Activated T-helper 17 cell treated with anti-CD3 and anti-CD28 coated beads, Interleukin-2, amount 50 U/mL, for 72 hours (primary cell): ENCODE results near the gene NAALADL2. TPM values are rescaled to one million over a fixed set of nuclear protein-coding genes. Genes with fewer than 3 reads are reported as not detected.
"Not testable (repeated sequence)": the region's sequence is repeated elsewhere in the genome, so short reads cannot be mapped to it uniquely, and the experiment has no call there.

Experiments used
- ATAC-seq: fragments of 150-1000 bp; cut with Tn5 transposase; replicated peaks from 2 replicates; pipeline ENCODE4 v1.10.0; 2021; ENCODE audit warnings: mild to moderate bottlenecking, moderate library complexity
- H3K27ac Mint-ChIP-seq: one replicate; pipeline ENCODE4 v1.8.0; 2022; ENCODE audit warnings: mixed read lengths
- H3K27me3 Mint-ChIP-seq: one replicate; pipeline ENCODE4 v1.8.0; 2022; ENCODE audit warnings: mixed read lengths
- H3K36me3 Mint-ChIP-seq: one replicate; pipeline ENCODE4 v1.8.0; 2022; ENCODE audit warnings: low read depth, mild to moderate bottlenecking, mixed read lengths
- H3K4me1 Mint-ChIP-seq: one replicate; pipeline ENCODE4 v1.8.0; 2022; ENCODE audit warnings: mixed read lengths
- H3K4me3 Mint-ChIP-seq: one replicate; pipeline ENCODE4 v1.8.0; 2022; ENCODE audit warnings: mild to moderate bottlenecking, mixed read lengths
- H3K9me3 Mint-ChIP-seq: one replicate; pipeline ENCODE4 v1.8.0; 2022; ENCODE audit warnings: mixed read lengths
- total RNA-seq, 2 donors: library from RNA; stranded (reverse); gene quantifications; one replicate each; pipeline ENCODE4 v1.2.3, GENCODE V29; 2022

The NAALADL2 gene
- total RNA-seq, 2 donors from 2014 or later = not detected

DNA sequence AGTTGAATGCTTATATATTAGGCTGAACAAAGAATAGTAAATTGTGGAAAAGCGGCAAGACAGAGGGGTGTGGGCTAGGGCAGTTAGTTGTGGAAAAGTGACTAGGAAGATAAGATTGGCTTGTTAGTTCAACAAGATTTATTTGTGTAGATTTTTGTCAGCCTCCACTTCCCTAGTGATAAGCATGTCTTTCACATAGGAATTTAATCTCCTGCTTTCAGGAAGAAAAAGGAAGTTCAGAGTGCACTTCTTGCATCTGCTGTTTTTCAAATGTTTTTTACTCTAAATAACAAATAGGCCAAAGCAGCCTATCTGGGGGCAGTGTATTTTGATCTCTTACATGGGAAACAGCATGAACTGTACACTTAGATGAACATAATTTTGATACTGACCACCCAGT lies 919.9 kb downstream of the NAALADL2 start:
- peaks cover 6% of the 10 kb centered on the region for H3K9me3 Mint-ChIP-seq
- ATAC-seq = no peak
- H3K27me3 Mint-ChIP-seq = no peaks in the 10 kb centered on the region
- no peak overlapping the region for H3K27ac Mint-ChIP-seq
- no peaks in the 10 kb centered on the region for H3K36me3 Mint-ChIP-seq
- no peak overlapping the region for H3K4me3 Mint-ChIP-seq
- no peaks in the 10 kb centered on the region for H3K4me1 Mint-ChIP-seq

DNA sequence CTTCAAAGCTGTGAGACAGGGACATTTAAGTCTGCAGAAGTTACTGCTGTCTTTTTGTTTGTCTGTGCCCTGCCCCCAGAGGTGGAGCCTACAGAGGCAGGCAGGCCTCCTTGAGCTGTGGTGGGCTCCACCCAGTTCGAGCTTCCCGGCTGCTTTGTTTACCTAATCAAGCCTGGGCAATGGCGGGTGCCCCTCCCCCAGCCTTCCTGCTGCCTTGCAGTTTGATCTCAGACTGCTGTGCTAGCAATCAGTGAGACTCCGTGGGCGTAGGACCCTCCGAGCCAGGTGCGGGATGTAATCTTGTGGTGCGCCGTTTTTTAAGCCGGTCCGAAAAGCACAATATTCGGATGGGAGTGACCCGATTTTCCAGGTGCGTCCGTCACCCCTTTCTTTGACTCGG lies 928.0 kb downstream of the NAALADL2 start:
- H3K9me3 Mint-ChIP-seq, H3K4me1 Mint-ChIP-seq, H3K27ac Mint-ChIP-seq, H3K4me3 Mint-ChIP-seq, ATAC-seq, H3K36me3 Mint-ChIP-seq, H3K27me3 Mint-ChIP-seq: not testable (repeated sequence)

DNA sequence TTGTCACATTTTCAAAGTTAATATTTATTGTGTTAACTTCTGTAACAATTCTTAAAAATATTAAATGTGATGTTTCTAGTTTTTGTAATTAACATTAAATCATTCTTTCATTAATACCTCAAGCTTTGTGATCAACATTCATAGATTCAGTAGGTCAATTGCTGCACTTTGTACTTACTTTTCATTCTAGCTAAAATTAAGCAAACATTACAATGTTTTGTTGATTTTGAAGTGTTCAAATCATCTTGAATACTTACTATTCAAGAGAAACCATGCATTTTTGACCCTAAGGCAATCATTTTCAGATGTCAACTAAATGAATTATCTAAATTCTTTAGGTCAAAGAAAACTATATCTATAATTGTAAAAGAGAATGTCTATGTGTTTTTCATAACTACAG lies 933.1 kb downstream of the NAALADL2 start:
- Mint-ChIP-seq H3K27me3 (no peaks in the 10 kb centered on the region), H3K4me1 (no peaks in the 10 kb centered on the region), H3K4me3 (no peak overlapping the region), H3K27ac (no peak overlapping the region), H3K36me3 (no peaks in the 10 kb centered on the region), H3K9me3 (peaks cover 3% of the 10 kb centered on the region)
- no peak for ATAC-seq

DNA sequence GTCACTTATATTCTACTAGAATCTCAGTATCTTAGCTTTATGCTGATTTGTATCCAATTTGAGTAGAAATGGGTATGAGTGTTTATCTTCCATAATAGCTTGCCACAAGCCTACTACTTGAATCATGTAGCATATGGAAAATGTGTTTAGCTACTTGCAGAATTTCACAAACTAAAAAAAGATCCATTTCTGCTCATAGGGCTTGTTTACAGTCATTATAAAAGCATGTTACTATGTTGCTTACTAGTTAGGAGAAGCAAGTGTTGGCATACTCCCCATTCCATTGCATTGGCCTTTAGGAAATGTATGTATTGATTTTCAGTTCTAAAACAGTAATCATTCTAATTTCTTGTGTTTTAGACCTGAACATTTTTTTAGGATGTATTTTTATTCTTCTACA lies 939.2 kb downstream of the NAALADL2 start:
- H3K4me3 Mint-ChIP-seq = no peak overlapping the region
- H3K27ac Mint-ChIP-seq = no peak overlapping the region
- no peaks in the 10 kb centered on the region for H3K4me1 Mint-ChIP-seq
- H3K9me3 Mint-ChIP-seq = peaks cover 3% of the 10 kb centered on the region
- H3K36me3 Mint-ChIP-seq = no peaks in the 10 kb centered on the region
- H3K27me3 Mint-ChIP-seq = no peaks in the 10 kb centered on the region
- ATAC-seq = no peak

DNA sequence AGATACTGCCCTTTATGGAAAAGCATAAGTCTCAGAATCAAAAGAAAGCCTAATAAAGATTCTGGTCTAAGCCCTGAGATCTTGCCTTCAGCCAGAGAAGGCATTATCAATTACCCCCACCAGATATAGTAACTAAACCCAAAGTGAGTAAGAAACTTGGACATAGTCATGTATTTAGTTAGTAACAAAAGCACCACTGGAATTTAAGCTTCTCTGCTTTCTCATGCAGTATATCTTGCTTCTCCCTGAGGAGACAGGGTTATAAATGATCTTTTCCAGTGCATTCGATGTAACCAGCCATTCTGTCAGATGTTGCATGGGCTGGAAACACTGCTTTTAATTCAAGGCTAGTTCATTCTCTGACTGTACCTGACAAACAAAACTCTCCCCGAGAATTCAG lies 946.7 kb downstream of the NAALADL2 start:
- no peak for ATAC-seq
- H3K27ac Mint-ChIP-seq = no peak overlapping the region
- H3K4me1 Mint-ChIP-seq = no peaks in the 10 kb centered on the region
- no peak overlapping the region for H3K4me3 Mint-ChIP-seq
- no peaks in the 10 kb centered on the region for H3K36me3 Mint-ChIP-seq
- H3K9me3 Mint-ChIP-seq = peaks cover 3% of the 10 kb centered on the region
- H3K27me3 Mint-ChIP-seq = no peaks in the 10 kb centered on the region

DNA sequence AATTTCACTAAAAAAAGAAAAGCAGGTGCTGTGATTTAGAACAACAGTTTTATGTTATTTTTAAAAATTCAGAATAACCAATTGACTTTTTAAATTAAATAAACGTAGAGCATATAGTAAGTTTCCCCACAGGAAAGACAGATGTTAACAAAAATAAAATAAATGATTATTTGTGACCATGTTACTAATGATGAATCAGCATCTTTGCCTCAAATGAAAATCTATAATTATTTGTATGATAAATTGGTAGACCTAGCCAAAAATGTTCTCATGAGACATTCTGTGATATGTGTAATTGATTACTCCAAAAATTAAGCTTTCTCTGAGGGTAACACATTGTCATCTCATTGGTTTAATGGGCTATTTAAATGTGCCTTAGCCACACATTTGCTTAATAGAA lies 948.0 kb downstream of the NAALADL2 start:
- Mint-ChIP-seq H3K27ac (no peak overlapping the region), H3K4me1 (no peaks in the 10 kb centered on the region), H3K4me3 (no peak overlapping the region), H3K9me3 (no peaks in the 10 kb centered on the region), H3K27me3 (no peaks in the 10 kb centered on the region), H3K36me3 (no peaks in the 10 kb centered on the region)
- no peak for ATAC-seq

DNA sequence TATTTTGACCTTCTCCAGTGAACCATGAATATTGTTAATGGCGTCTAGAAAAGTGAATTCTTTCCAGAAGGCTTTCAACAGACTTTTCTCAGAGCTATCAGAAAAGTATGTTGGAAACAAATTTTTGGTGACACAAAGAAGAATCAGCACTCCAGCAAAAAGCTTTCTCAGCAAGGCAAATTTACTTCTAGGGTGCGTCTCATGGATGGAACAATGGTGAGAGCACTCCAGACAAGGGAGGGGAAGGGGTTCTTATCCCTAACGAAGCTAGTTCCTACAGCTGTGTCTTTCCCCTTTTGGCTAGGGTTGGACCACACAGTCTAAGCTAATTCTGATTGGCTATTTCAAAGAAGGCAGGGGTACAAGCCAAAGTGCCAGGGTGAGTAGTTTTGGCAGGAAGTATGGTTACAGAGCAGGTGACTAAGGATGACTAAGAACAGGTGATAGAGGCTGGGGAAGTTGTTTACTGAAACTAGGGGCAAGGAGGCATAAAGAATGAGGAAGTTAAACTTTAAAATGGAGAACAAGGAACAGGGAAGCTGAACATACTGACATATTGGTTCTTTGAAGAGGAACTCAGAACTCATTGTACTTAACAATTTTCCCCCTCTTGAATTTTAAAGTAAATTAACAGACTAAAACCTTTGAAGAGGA lies 959.8 kb downstream of the NAALADL2 start:
- H3K36me3 Mint-ChIP-seq = no peaks in the 10 kb centered on the region
- no peak overlapping the region for H3K4me3 Mint-ChIP-seq
- H3K27me3 Mint-ChIP-seq = no peaks in the 10 kb centered on the region
- peaks cover 6% of the 10 kb centered on the region for H3K9me3 Mint-ChIP-seq
- H3K4me1 Mint-ChIP-seq = no peaks in the 10 kb centered on the region
- ATAC-seq = no peak
- no peak overlapping the region for H3K27ac Mint-ChIP-seq

DNA sequence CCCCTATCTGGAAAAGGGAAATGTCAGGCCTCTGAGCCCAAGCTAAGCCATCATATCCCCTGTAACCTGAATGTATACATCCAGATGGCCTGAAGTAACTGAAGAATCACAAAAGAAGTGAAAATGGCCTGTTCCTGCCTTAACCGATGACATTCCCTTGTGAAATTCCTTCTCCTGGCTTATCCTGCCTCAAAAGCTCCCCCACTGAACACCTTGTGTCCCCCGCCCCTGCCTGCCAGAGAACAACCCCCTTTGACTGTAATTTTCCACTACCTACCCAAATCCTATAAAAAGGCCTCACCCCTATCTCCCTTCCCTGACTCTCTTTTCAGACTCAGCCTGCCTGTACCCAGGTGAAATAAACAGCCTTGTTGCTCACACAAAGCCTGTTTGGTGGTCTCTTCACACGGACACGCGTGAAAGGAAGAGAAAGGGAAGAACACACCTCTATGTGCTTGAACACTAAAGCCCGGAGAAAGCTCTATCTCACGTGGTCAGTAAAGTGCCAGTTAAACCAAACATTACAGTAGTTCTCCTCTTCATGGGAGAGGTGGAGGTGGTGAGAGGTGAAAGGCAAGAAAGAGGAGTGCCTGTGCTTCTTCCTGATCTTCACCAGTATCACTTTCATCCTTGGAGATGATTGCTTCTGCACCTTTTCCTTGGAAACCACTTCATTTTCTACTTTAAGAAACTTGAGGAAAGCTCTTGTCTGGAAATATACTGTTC lies 963.8 kb downstream of the NAALADL2 start:
- not testable (repeated sequence) for ATAC-seq, H3K27ac Mint-ChIP-seq, H3K9me3 Mint-ChIP-seq, H3K4me1 Mint-ChIP-seq, H3K27me3 Mint-ChIP-seq, H3K36me3 Mint-ChIP-seq, H3K4me3 Mint-ChIP-seq

DNA sequence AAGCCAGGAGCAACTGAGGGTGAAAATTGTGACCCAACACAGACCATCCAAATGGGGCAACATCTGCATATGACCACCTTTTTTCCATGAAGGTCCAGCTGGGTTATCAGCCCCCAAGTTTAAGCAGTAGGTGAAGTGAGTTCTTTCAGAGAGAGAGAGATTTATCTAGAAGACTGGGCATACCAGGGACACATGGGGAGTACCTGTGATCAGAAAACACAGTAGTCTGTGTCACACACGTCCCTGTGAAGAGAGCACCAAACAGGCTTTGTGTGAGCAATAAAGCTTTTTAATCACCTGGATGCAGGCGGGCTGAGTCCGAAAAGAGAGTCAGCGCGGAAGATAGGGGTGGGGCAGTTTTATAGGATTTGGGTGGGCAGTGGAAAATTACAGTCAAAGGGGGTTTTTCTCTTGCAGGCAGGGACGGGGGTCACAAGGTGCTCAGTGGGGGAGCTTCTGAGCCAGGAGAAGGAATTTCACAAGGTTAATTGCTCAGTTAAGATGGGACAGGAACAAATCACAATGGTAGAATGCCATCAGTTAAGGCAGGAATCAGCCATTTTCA lies 966.0 kb downstream of the NAALADL2 start:
- ATAC-seq, H3K27ac Mint-ChIP-seq, H3K4me1 Mint-ChIP-seq, H3K27me3 Mint-ChIP-seq, H3K36me3 Mint-ChIP-seq, H3K4me3 Mint-ChIP-seq, H3K9me3 Mint-ChIP-seq: not testable (repeated sequence)

DNA sequence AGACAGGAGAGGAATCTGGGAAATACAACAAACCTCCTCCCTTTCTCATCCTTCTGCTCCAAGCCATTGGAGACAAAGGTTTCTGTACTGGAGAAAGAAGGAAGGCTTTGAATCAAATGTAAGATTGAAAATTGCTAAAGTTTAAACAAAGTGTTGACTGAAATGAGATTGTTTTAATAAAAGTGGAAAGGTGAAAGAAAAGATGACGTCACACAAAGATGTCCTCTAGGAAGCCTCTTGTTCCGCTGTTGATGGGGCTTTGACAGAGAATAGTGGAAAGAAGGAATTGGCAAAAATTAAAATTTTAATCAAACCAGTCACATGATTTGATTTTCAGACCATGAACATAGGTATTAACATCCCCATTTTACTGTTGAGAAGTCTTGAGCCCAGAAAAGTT lies 967.6 kb downstream of the NAALADL2 start:
- Mint-ChIP-seq H3K27me3 (no peaks in the 10 kb centered on the region), H3K27ac (no peak overlapping the region), H3K4me3 (no peak overlapping the region)

DNA sequence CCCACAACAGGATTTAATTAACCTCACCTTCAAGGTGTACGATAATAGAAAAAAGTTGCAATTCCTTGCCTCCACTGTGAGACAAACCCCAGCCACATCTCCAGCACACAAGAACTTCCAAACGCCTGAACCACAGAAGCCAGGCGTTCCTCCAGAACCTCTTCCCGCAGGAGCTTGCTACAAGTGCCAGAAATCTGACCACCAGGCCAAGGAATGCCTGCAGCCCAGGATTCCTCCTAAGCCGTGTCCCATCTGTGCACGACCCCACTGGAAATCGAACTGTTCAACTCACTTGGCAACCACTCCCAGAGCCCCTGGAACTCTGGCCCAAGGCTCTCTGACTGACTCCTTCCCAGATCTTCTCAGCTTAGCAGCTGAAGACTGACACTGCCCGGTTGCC lies 970.7 kb downstream of the NAALADL2 start:
- not testable (repeated sequence) for H3K9me3 Mint-ChIP-seq, H3K4me1 Mint-ChIP-seq, ATAC-seq, H3K36me3 Mint-ChIP-seq, H3K4me3 Mint-ChIP-seq, H3K27me3 Mint-ChIP-seq, H3K27ac Mint-ChIP-seq

More for the DNA sequence above, 967.6 kb downstream of the NAALADL2 start:
- Mint-ChIP-seq H3K4me1 (no peaks in the 10 kb centered on the region), H3K9me3 (no peaks in the 10 kb centered on the region), H3K36me3 (no peaks in the 10 kb centered on the region)
- no peak for ATAC-seq

DNA sequence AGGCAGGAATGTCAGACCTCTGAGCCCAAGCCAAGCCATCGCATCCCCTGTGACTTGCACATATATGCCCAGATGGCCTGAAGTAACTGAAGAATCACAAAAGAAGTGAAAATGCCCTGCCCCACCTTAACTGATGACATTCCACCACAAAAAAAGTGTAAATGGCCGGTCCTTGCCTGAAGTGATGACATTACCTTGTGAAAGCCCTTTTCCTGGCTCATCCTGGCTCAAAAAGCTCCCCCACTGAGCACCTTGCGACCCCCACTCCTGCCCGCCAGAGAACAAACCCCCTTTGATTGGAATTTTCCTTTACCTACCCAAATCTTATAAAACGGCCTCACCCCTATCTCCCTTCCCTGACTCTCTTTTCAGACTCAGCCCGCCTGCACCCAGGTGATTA lies 976.6 kb downstream of the NAALADL2 start:
- not testable (repeated sequence) for H3K27me3 Mint-ChIP-seq, H3K4me3 Mint-ChIP-seq, ATAC-seq, H3K27ac Mint-ChIP-seq, H3K36me3 Mint-ChIP-seq, H3K9me3 Mint-ChIP-seq, H3K4me1 Mint-ChIP-seq

DNA sequence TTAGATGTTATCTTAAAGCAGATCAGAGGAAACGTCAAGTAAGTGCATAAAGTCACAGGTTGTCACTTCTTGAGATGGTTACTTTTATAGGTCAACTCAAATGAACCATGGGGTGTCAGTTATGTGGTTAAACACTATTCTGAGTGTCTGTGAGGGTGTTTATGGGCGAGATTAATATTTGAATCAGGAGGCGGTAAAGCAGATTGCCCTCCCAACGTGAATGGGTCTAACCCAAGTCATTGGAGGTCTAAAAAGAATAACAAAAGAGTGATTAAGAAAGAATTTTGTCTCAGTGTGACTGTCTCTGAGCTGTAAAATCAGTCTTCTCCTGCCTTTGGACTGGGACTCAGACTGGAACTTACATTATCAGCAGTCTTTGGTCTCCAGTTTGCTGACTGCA lies 977.5 kb downstream of the NAALADL2 start:
- no peaks in the 10 kb centered on the region for H3K27me3 Mint-ChIP-seq
- no peak for ATAC-seq
- H3K4me1 Mint-ChIP-seq = no peaks in the 10 kb centered on the region
- no peak overlapping the region for H3K27ac Mint-ChIP-seq
- H3K36me3 Mint-ChIP-seq = no peaks in the 10 kb centered on the region
- H3K4me3 Mint-ChIP-seq = no peak overlapping the region
- peaks cover 6% of the 10 kb centered on the region for H3K9me3 Mint-ChIP-seq

DNA sequence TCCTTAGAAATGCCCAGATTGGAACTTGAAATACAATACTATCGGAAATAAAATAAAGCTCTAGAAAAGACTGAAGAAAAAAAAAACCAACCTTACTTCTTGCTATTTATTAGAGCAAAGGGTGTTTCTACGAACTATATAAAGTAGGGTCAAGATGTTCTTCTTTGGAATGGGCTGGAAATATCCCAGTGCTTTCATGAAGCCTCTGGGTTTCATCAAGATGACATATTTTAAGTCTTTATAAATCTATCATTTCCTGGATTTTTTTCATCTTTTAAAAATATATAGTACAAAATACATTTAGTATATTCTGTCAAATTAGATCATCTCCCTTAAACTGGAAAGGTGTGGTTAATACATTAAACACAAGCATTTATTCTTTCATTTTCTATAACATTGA lies 978.8 kb downstream of the NAALADL2 start:
- Mint-ChIP-seq H3K4me3 (no peak overlapping the region), H3K9me3 (peaks cover 7% of the 10 kb centered on the region), H3K36me3 (no peaks in the 10 kb centered on the region), H3K27ac (no peak overlapping the region), H3K4me1 (no peaks in the 10 kb centered on the region), H3K27me3 (no peaks in the 10 kb centered on the region)
- no peak for ATAC-seq

DNA sequence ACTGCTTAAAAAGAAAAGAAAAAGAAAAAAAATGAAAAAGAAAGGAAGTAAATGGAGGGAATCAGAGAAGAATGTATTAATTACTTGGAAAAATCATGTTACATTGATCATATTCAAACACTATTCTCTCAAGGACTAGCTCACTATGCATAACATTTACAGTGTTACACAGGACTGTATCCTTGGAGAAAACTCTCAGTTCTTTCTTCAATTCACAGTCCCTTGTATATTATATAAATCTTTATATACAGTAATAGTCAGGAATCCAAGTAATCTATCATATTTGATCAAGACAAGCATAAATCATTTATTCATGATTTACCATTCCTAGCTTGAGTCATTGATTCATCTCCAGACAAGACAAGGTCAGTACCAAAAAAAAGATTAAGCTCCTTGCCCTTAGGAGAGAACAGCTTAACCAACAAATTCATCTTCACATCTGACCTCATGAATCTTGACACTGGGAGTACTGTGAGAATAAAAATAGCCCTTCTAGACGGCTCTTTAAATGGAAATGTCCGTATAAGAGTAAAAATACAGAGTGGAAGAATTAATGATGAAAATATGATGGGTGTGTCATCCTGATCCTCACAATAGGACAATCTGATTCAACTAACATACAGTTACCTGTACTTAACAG lies 980.4 kb downstream of the NAALADL2 start:
- no peak overlapping the region for H3K27ac Mint-ChIP-seq
- no peaks in the 10 kb centered on the region for H3K36me3 Mint-ChIP-seq
- no peaks in the 10 kb centered on the region for H3K4me1 Mint-ChIP-seq
- peaks cover 7% of the 10 kb centered on the region for H3K9me3 Mint-ChIP-seq
- ATAC-seq = no peak
- H3K4me3 Mint-ChIP-seq = no peak overlapping the region
- H3K27me3 Mint-ChIP-seq = no peaks in the 10 kb centered on the region
